Activated naive CD8-positive, alpha-beta T cell treated with anti-CD3 and anti-CD28 coated beads for 36 hours (primary cell): Measurements from ENCODE around the gene PCSK7. TPM values are rescaled to one million over a fixed set of nuclear protein-coding genes. Genes with fewer than 3 reads are reported as not detected.

Source experiments
- DNase-seq: peaks from one replicate; pipeline ENCODE4 v3.0.0; 2021
- H3K27ac Mint-ChIP-seq: one replicate; pipeline ENCODE4 v1.8.0; 2022; ENCODE audit warnings: mild to moderate bottlenecking, moderate library complexity, mixed read lengths
- H3K27me3 Mint-ChIP-seq: one replicate; pipeline ENCODE4 v1.8.0; 2022; ENCODE audit warnings: mild to moderate bottlenecking, mixed read lengths
- H3K36me3 Mint-ChIP-seq: one replicate; pipeline ENCODE4 v1.8.0; 2021; ENCODE audit warnings: mild to moderate bottlenecking, mixed read lengths
- H3K4me1 Mint-ChIP-seq: one replicate; pipeline ENCODE4 v1.8.0; 2021; ENCODE audit warnings: mixed read lengths
- H3K4me3 Mint-ChIP-seq: one replicate; pipeline ENCODE4 v1.8.0; 2022; ENCODE audit warnings: mild to moderate bottlenecking, moderate library complexity, mixed read lengths
- H3K9me3 Mint-ChIP-seq: one replicate; pipeline ENCODE4 v1.8.0; 2022; ENCODE audit warnings: mixed read lengths
- total RNA-seq, 2 experiments: library from RNA; stranded (reverse); gene quantifications; one replicate each; pipeline ENCODE4 v1.2.3, GENCODE V29; 2021

The PCSK7 gene
- total RNA-seq, 2 experiments from 2014 or later: 85.0 to 85.9 TPM

DNA sequence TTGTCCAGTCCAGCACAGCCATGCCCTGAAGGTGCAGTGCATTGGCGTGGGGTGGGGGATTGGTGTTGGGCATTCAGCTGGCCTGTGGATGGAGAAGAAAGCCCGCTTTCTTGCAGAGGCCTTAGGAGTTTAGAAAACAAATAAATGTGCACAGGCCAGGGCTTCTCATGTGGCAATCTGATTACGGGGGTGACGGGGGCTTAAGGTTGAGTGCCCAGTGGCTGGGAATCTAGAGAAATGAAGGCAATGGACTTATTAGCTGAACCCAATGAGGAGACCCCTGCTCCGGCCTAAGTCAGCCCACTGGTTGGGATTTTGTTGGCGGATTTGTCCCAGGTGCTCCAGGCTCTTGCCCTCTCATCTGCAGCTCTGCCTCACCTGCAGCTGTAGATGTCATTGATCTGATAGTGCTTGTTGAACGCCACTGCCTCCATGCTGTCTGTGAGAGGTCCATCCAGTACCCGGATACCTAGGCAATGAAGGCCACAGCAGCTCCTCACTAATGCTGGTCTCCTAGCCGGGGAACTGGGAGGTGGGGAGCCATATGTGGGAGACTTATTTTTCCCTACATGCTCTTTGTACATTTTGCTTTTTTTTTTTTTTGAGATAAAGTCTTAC lies 6.2 kb downstream of the PCSK7 start:
- DNase-seq: no peak
- no peaks in the 10 kb centered on the region for H3K27me3 Mint-ChIP-seq
- peaks cover 28% of the 10 kb centered on the region for H3K4me1 Mint-ChIP-seq
- H3K9me3 Mint-ChIP-seq: no peaks in the 10 kb centered on the region
- H3K4me3 Mint-ChIP-seq: no peak overlapping the region
- H3K27ac Mint-ChIP-seq: no peak overlapping the region
- H3K36me3 Mint-ChIP-seq: peaks cover 41% of the 10 kb centered on the region

DNA sequence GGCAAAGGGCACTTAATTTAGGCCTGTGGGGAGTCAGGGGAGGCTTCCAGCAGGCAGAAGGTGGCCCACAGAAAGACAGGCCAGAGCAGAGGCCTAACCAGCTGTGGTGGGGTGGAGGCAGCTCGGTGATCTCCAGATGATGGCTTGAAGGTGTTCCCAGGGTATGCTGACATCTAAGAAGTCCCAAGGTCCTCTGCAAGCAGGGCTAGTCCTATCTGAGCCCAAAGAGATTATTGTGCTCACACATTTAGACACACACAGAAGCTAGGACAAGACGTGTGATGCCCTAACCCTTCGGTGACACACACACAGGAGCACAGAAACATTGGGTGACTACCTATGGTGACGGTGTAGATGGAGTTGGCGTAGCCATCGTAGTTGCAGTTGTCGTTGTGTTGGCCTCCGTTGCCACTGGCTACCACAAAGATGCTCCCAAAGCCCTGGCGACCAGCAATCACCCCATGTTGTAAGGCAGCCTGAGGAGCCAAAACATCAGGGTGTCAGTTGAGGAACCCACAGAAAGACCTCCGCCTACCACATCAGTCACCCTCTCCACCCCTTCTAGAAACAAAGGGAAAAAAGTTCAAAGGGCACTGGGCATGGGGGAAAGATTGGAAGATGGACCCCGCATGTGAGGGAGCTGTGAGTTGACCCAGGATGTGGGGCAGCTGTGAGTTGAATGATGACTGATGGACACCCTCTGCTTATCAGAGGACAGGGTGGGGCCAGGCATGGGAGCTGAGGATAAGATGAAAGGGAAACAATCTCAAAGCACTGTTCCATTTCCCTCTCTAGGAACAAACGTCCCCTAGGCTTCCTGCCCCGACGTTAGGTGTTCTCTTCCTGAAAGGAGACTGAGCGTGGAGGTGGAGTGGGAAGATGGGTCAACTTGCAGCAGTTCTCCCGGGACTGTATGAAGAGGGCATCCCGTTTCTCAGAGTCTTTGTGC lies 7.9 kb downstream of the PCSK7 start:
- Mint-ChIP-seq H3K27ac (no peak overlapping the region), H3K4me1 (peaks cover 15% of the 10 kb centered on the region), H3K4me3 (no peak overlapping the region), H3K36me3 (peaks cover 34% of the 10 kb centered on the region), H3K9me3 (no peaks in the 10 kb centered on the region), H3K27me3 (no peaks in the 10 kb centered on the region)
- no peak for DNase-seq

- Mint-ChIP-seq H3K27me3 (no peaks in the 10 kb centered on the region), H3K36me3 (peaks cover 27% of the 10 kb centered on the region), H3K9me3 (no peaks in the 10 kb centered on the region), H3K4me1 (peaks cover 11% of the 10 kb centered on the region), H3K4me3 (no peak overlapping the region), H3K27ac (no peak overlapping the region)
- DNase-seq: no peak
Observed at GRCh38 chr11:117222991-117223740, 8.7 kb downstream of the PCSK7 start.

DNA sequence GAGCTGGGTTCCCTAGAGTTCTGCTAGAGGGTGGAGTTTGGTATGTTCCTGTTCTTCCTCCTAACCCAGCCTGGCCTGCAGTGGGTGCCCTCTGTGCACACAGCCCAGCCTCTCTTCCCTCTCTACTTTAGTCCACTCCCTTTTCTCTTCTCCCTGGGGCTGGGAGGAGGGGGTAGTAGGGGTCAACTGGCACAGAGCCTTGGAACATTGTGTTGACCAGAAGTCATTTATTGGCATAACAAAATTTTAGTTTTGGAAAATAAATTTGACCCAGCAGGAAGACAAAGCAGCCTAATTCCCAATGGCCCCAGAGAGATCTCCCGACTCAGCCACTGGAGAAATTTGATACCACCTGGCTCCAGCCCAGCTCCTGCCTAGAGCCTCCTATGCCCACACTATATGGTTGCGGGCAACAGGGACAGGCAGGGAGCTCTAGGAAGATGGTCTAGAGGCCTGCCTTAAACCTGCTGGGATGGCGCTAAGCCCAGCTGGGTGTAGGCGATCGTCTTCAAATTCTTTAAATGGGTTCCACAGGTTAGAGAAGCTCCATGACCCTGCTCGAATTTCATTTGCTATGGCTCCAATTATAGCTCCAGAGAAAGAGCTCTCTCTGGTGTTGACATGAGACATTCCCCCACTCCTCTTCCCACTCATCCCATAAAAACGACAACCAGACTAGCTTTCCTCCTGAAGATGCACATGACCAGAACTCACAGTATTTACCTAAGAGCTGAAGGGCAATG lies 9.9 kb downstream of the PCSK7 start:
- no peak for DNase-seq
- Mint-ChIP-seq H3K27me3 (no peaks in the 10 kb centered on the region), H3K4me1 (peaks cover 5% of the 10 kb centered on the region), H3K9me3 (no peaks in the 10 kb centered on the region), H3K4me3 (no peak overlapping the region), H3K36me3 (peaks cover 22% of the 10 kb centered on the region), H3K27ac (no peak overlapping the region)

GRCh38 chr11:117220999-117221774 lies 10.7 kb downstream of the PCSK7 start:
- peaks cover 16% of the 10 kb centered on the region for H3K36me3 Mint-ChIP-seq
- H3K27ac Mint-ChIP-seq: no peak overlapping the region
- no peaks in the 10 kb centered on the region for H3K9me3 Mint-ChIP-seq

GRCh38 chr11:117220568-117220967 lies 11.3 kb downstream of the PCSK7 start:
- no peak overlapping the region for H3K4me3 Mint-ChIP-seq
- no peaks in the 10 kb centered on the region for H3K4me1 Mint-ChIP-seq
- no peaks in the 10 kb centered on the region for H3K27me3 Mint-ChIP-seq
- no peak for DNase-seq
- H3K27ac Mint-ChIP-seq: no peak overlapping the region
- no peaks in the 10 kb centered on the region for H3K9me3 Mint-ChIP-seq
- H3K36me3 Mint-ChIP-seq: peaks cover 16% of the 10 kb centered on the region

More at GRCh38 chr11:117220999-117221774, 10.7 kb downstream of the PCSK7 start:
- Mint-ChIP-seq H3K27me3 (no peaks in the 10 kb centered on the region), H3K4me3 (no peak overlapping the region), H3K4me1 (no peaks in the 10 kb centered on the region)
- DNase-seq: no peak

DNA sequence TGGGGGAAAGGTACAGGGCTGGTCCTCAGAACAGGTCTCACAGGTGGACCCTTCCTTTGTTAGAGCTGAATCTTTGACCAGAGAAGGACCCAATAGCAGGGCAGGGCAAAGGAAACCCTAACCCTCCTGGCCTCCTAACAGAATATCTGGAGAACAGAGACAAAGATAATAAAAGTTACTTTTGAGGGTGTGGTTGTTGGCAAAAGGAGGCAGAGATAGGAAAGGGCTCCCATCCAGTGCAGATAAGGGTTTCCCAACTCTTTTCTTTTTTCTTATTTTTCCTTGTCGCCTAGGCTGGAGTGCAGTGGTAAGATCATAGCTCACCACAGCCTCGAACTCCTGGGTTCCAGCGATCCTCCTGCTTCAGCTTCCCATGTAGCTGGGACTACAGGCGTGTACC lies 11.9 kb downstream of the PCSK7 start:
- DNase-seq: no peak
- H3K27ac Mint-ChIP-seq: no peak overlapping the region
- H3K27me3 Mint-ChIP-seq: no peaks in the 10 kb centered on the region
- no peak overlapping the region for H3K4me3 Mint-ChIP-seq
- no peaks in the 10 kb centered on the region for H3K9me3 Mint-ChIP-seq
- H3K36me3 Mint-ChIP-seq: peaks cover 12% of the 10 kb centered on the region
- H3K4me1 Mint-ChIP-seq: no peaks in the 10 kb centered on the region

GRCh38 chr11:117219455-117219854 lies 12.4 kb downstream of the PCSK7 start:
- Mint-ChIP-seq H3K36me3 (peaks cover 15% of the 10 kb centered on the region), H3K27ac (no peak overlapping the region), H3K27me3 (no peaks in the 10 kb centered on the region)

GRCh38 chr11:117219001-117219400 lies 12.9 kb downstream of the PCSK7 start:
- Mint-ChIP-seq H3K36me3 (peaks cover 16% of the 10 kb centered on the region), H3K9me3 (no peaks in the 10 kb centered on the region), H3K27ac (no peak overlapping the region), H3K4me3 (no peak overlapping the region), H3K4me1 (no peaks in the 10 kb centered on the region), H3K27me3 (no peaks in the 10 kb centered on the region)
- DNase-seq: no peak

More at GRCh38 chr11:117219455-117219854, 12.4 kb downstream of the PCSK7 start:
- Mint-ChIP-seq H3K4me3 (no peak overlapping the region), H3K4me1 (no peaks in the 10 kb centered on the region), H3K9me3 (no peaks in the 10 kb centered on the region)
- DNase-seq: no peak

GRCh38 chr11:117218133-117218915 lies 13.5 kb downstream of the PCSK7 start:
- H3K4me1 Mint-ChIP-seq: no peaks in the 10 kb centered on the region
- H3K27ac Mint-ChIP-seq: no peak overlapping the region
- DNase-seq: no peak
- no peaks in the 10 kb centered on the region for H3K27me3 Mint-ChIP-seq
- H3K9me3 Mint-ChIP-seq: no peaks in the 10 kb centered on the region
- H3K4me3 Mint-ChIP-seq: no peak overlapping the region
- H3K36me3 Mint-ChIP-seq: peaks cover 19% of the 10 kb centered on the region

DNA sequence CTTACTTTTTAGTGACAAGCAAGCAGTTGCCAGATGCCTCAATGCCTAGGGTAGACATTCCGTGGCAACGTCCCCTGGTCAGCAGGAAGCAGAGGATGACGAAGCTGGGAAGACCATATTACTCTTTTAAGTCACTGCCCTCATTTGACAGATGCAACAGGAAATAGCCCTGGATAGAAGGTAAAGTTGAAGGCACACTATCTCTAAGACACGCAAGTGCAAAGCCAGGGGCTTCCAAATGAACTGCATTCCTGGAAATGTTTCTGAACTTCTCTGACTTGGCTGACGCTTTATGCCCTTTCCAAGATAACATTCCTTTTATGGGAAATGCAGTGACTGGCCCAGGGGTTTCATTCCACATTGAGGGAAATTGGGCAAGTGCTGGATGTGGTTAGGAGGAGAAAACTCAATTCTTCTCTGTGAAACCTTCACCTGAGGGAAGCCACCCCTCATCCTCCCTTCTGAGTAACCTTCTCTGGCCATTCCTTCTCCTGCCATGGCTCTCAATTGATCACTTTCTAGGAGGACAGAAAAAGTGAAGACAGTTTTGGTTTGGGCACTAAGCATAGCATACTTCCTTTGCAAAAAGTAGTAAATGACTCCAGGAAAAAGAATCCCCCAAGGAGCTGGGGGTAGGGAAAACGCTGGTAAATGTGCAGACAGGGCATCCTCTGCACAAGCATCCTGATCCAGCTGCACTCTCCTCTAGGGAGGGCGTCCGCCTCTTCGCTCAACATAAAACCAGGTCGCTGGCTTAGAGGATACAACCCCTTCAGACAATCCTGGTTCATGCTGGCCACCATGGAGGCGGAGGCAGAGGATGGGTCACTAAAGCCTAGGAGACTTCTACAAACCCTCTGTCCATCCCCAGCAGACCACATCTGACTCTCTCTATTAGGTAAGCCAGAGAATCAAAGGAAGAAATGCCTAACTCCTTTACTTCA lies 14.5 kb downstream of the PCSK7 start:
- H3K4me3 Mint-ChIP-seq: no peak overlapping the region
- H3K9me3 Mint-ChIP-seq: no peaks in the 10 kb centered on the region
- no peak for DNase-seq
- H3K4me1 Mint-ChIP-seq: no peaks in the 10 kb centered on the region
- H3K36me3 Mint-ChIP-seq: peaks cover 22% of the 10 kb centered on the region
- H3K27me3 Mint-ChIP-seq: no peaks in the 10 kb centered on the region
- H3K27ac Mint-ChIP-seq: peak overlapping the region; percentile 77

DNA sequence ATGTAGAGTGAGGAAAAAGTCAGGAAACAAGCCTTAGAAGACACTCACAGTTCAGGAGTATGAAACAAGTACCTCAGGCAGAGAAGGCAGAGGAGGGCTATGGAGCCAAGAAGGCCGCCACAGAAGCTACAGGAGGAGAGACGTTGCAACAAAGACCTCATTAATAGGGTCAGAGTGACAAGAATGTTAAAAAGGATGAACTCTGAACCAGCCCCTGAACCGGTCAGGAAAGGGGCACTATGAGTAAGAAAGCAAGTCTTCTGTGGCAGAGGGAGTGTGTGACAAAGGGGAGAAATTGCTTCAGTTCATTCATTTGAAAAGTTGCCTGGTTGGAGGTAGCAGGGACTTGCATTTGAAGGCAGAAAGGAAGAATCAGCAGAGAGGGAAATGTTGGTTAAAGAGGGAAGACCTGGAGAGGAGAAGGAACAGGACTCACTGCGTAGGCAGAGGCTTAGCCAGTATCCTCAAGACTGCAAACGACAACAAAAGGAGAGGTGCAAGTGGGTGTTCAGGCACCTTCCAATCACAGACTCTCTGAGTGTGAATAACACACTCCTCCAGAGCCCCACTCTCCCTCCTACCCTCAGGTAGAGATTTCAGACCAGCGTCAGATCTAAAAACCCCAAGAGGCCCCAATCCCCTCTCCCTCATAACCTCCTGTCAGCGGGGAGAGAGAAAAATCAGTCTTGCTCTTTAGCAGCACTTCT lies 17.3 kb downstream of the PCSK7 start:
- no peaks in the 10 kb centered on the region for H3K27me3 Mint-ChIP-seq
- no peak for DNase-seq
- peaks cover 25% of the 10 kb centered on the region for H3K36me3 Mint-ChIP-seq
- no peaks in the 10 kb centered on the region for H3K4me1 Mint-ChIP-seq
- H3K9me3 Mint-ChIP-seq: no peaks in the 10 kb centered on the region
- H3K4me3 Mint-ChIP-seq: no peak overlapping the region
- peak overlapping the region; percentile 4 for H3K27ac Mint-ChIP-seq
